Measurements from ENCODE around the gene CDC123. TPM values are rescaled to one million over a fixed set of nuclear protein-coding genes. Genes with fewer than 3 reads are reported as not detected.

The CDC123 gene
- polyA plus RNA-seq, 1 donor (not counting 4 experiments of a cell fraction or from before 2014, with no cell fraction given), result 146 TPM

GRCh38 chr10:12184165-12184564, 11.8 kb upstream of the CDC123 start:
- DNase-seq (ENCODE audit: low read depth, low spot score), result no peak
- H3K9me1 ChIP-seq (ENCODE audit: control insufficient read depth, extremely low read depth, insufficient read depth, low read length), result no peaks in the 10 kb centered on the region
- no peak overlapping the region for H3K4me2 ChIP-seq (ENCODE audit: control insufficient read depth, extremely low read depth, insufficient read depth, low read depth, low read length)
- H3K27me3 ChIP-seq (ENCODE audit: control insufficient read depth, extremely low read depth, insufficient read depth, low read length), result no peaks in the 10 kb centered on the region
- dilution Hi-C loops (cut with MboI; ENCODE audit: extremely low pct_ligation_motif_present, low sequenced_read_pairs), result no loop called here
- H3K4me3 ChIP-seq (ENCODE audit: control insufficient read depth in 2 of 3, extremely low read depth in 1 of 3, insufficient read depth in 2 of 3, low read depth in 1 of 3, low read length in 3 of 3), result no peak overlapping the region
- H3K9me3 ChIP-seq (ENCODE audit: control insufficient read depth, low read depth, low read length), result no peaks in the 10 kb centered on the region
- peaks cover 0 to 11% of the 10 kb centered on the region in 2 experiments for H3K36me3 ChIP-seq (ENCODE audit: control insufficient read depth in 2 of 2, extremely low read depth in 1 of 2, insufficient read depth in 2 of 2, low read length in 2 of 2)
- no peak overlapping the region for H3K9ac ChIP-seq (ENCODE audit: control insufficient read depth, extremely low read depth, insufficient read depth, low read length)
- no peak overlapping the region for H2AFZ ChIP-seq (ENCODE audit: control insufficient read depth, low read length)
- peaks cover 9% of the 10 kb centered on the region for H3K4me1 ChIP-seq (ENCODE audit: control insufficient read depth, extremely low read depth, insufficient read depth, low read length)
- H3K79me2 ChIP-seq (ENCODE audit: control insufficient read depth, insufficient read depth, low read length), result peaks cover 21% of the 10 kb centered on the region
- no peak for TF ChIP-seq CTCF (optimal IDR thresholded peaks at IDR 0.05 in 1 of 3, IDR thresholded peaks at IDR 0.05 in 1 of 3, conservative IDR thresholded peaks at IDR 0.05 in 1 of 3; ENCODE audit: extremely low read depth in 1 of 3, insufficient read depth in 2 of 3, low read length in 3 of 3)
- no peak for TF ChIP-seq EZH2 (IDR thresholded peaks at IDR 0.05; ENCODE audit: low read length)
- no peak overlapping the region for H3K27ac ChIP-seq (ENCODE audit: control insufficient read depth, insufficient read depth, low read length)
- FAIRE-seq, result no peak
- peaks cover 3% of the 10 kb centered on the region for H4K20me1 ChIP-seq (ENCODE audit: control insufficient read depth, extremely low read depth, insufficient read depth, low read length)

GRCh38 chr10:12186323-12186722, 9.7 kb upstream of the CDC123 start:
- FAIRE-seq, result no peak
- dilution Hi-C loops (cut with MboI; ENCODE audit: extremely low pct_ligation_motif_present, low sequenced_read_pairs), result no loop called here

More at GRCh38 chr10:12186323-12186722, 9.7 kb upstream of the CDC123 start:
- Histone ChIP-seq H3K4me1 (ENCODE audit: control insufficient read depth, extremely low read depth, insufficient read depth, low read length) (no peaks in the 10 kb centered on the region), H4K20me1 (ENCODE audit: control insufficient read depth, extremely low read depth, insufficient read depth, low read length) (peaks cover 3% of the 10 kb centered on the region), H3K9me1 (ENCODE audit: control insufficient read depth, extremely low read depth, insufficient read depth, low read length) (no peaks in the 10 kb centered on the region), H3K4me3 (ENCODE audit: control insufficient read depth in 2 of 3, extremely low read depth in 1 of 3, insufficient read depth in 2 of 3, low read depth in 1 of 3, low read length in 3 of 3) (no peak overlapping the region), H2AFZ (ENCODE audit: control insufficient read depth, low read length) (no peak overlapping the region), H3K27ac (ENCODE audit: control insufficient read depth, insufficient read depth, low read length) (no peak overlapping the region), H3K27me3 (ENCODE audit: control insufficient read depth, extremely low read depth, insufficient read depth, low read length) (no peaks in the 10 kb centered on the region), H3K36me3 (ENCODE audit: control insufficient read depth in 2 of 2, extremely low read depth in 1 of 2, insufficient read depth in 2 of 2, low read length in 2 of 2) (peaks cover 0 to 10% of the 10 kb centered on the region in 2 experiments), H3K9me3 (ENCODE audit: control insufficient read depth, low read depth, low read length) (no peaks in the 10 kb centered on the region), H3K79me2 (ENCODE audit: control insufficient read depth, insufficient read depth, low read length) (peaks cover 42% of the 10 kb centered on the region), H3K4me2 (ENCODE audit: control insufficient read depth, extremely low read depth, insufficient read depth, low read depth, low read length) (no peak overlapping the region), H3K9ac (ENCODE audit: control insufficient read depth, extremely low read depth, insufficient read depth, low read length) (no peak overlapping the region)
- TF ChIP-seq CTCF (optimal IDR thresholded peaks at IDR 0.05 in 1 of 3, IDR thresholded peaks at IDR 0.05 in 1 of 3, conservative IDR thresholded peaks at IDR 0.05 in 1 of 3; ENCODE audit: extremely low read depth in 1 of 3, insufficient read depth in 2 of 3, low read length in 3 of 3) (no peak), EZH2 (IDR thresholded peaks at IDR 0.05; ENCODE audit: low read length) (no peak)
- no peak for DNase-seq (ENCODE audit: low read depth, low spot score)

All from keratinocyte (primary cell).